HL-60 (cell line): ENCODE measurements around the gene HAUS8.

Source experiments
- CTCF ChIP-seq: IDR thresholded peaks from one replicate; pipeline ENCODE4 v1.5.1; 2011; ENCODE audit warnings: low read length, control low read depth, inconsistent platforms; ENCODE audit not compliant: insufficient read depth
- GABPA ChIP-seq: IDR thresholded peaks from 2 replicates; pipeline ENCODE4 v1.6.1; 2012; ENCODE audit warnings: low read depth
- POLR2AphosphoS5 ChIP-seq: IDR thresholded peaks from 2 replicates; pipeline ENCODE4 v1.6.1; 2012; ENCODE audit warnings: low read depth
- REST ChIP-seq: IDR thresholded peaks from 2 replicates; pipeline ENCODE4 v1.6.1; 2012; ENCODE audit warnings: low read depth; ENCODE audit not compliant: insufficient replicate concordance
- SPI1 ChIP-seq: IDR thresholded peaks from 2 replicates; pipeline ENCODE4 v1.6.1; 2012; ENCODE audit warnings: low read depth, mild to moderate bottlenecking, borderline replicate concordance

GRCh38 chr19:17020385-17020784 lies 54.9 kb downstream of the HAUS8 start:
- no peak for TF ChIP-seq POLR2AphosphoS5
- TF ChIP-seq CTCF: no peak
- no peak for TF ChIP-seq REST
- TF ChIP-seq GABPA: no peak
- no peak for TF ChIP-seq SPI1
